GM18520 (cell line): ENCODE results near the gene SART1.
"Not testable (repeated sequence)": the region's sequence is repeated elsewhere in the genome, so short reads cannot be mapped to it uniquely, and the experiment has no call there.

Experiments used
- ATAC-seq: cut with Tn5 transposase; IDR thresholded peaks from one replicate; pipeline ENCODE4 v1.9.1; 2021; ENCODE audit not compliant: unreplicated experiment

Gene SART1

DNA sequence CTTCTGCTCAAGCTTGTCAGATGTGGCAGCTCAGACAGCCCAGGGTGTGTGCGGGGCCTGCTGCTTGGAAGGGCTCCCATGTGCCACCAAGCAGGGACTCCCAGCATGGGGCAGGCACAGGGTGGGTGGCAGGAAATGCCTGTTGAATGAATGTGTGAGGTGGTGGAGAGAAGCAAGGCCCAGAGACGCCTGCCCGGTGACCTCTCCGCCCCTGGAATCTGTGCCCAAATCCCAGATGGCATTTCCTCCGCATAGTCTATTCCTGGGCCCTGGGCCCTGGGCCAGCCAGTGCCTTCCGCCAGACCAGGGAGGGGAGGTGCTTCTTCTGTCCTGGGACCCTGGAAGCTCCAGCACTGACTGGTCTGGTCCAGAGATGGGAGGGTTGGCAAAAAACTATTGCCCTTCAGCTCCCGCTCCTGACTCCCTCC, 53.9 kb downstream of the SART1 start:
- ATAC-seq: no peak

- ATAC-seq: no peak
These were observed 54.6 kb downstream of the SART1 start for GRCh38 chr11:66015936-66016792.

GRCh38 chr11:66016793-66017177, 55.3 kb downstream of the SART1 start:
- ATAC-seq: no peak

GRCh38 chr11:66017321-66017720, 55.8 kb downstream of the SART1 start:
- ATAC-seq: no peak

GRCh38 chr11:66020212-66020611, 58.7 kb downstream of the SART1 start:
- no peak for ATAC-seq

- ATAC-seq: no peak
These were observed 59.3 kb downstream of the SART1 start for GRCh38 chr11:66020618-66021357.

DNA sequence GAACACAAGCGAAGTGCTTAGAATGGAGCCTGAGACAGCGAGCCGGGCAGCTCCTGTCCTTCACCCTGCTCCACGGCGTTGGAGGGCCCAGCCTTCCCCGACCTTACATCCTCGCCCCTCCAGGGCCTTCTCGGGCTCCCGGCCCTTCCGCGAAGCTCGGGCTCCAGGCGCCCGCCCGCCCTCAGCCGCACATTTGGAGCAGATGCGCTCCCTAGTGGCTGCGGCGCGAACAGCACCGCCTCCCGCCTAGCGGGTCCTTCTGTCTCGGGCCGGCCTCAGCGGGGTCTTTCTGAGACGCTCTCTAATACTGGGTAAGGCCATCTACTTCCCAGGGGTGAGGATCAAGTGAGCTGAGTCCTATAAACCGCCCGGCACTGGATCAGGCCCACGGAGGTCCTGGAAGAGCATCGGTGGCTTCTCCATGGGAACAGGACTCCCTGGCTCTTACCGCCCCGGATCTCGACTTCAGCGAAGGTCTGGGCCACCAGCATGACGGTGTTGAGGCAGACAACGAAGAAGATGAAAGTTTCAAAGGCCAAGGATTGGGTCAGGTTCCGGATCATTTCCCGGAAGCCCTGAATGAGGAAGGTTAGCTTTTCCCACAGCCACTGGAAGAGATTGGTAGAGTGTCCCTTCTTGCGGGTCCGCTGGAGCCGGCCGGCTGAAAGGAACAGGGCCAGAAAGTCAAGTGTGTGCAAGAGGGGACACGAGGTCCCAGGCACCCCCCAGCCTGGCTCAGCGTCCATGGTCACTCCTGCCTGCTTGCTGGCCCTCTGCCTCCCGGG, 61.1 kb downstream of the SART1 start:
- ATAC-seq: no peak

- not testable (repeated sequence) for ATAC-seq
These were observed 61.6 kb downstream of the SART1 start for GRCh38 chr11:66023186-66023440.

DNA sequence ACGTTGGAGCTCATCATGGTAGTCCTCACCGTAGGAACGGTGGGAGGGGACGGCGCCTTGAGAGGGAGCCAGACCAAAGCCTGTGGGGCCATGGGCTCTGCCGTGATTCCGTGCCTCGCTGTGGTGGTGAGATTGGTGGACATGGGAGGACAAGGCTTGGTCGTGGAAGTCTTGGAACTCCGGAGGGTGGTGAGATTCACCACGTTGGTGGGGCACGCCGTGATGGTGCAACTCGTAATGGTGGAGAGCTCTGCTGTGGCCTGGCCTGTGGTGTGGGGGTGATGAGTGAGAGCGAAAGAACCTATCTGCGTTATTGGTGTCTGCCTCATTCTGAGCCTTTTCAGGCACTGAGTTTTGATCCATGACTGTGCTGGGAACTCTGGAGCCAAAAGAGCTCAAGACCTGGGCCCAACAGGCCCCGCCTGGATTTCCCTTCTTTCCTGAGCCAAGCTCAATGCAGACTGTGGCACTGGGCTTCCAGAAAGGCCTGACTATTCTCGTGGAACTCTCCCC, 64.5 kb downstream of the SART1 start, which contains the start of gene CATSPER1:
TSS of gene CATSPER1 (minus strand) at position 463 of the 513 bp plus-strand sequence. CDS start at position 363, 100 bp downstream.
- no peak for ATAC-seq
